Progenitor cell of endocrine pancreas (in vitro differentiated cells): ENCODE data around the gene SERPINB6. TPM values are rescaled to one million over a fixed set of nuclear protein-coding genes. Genes with fewer than 3 reads are reported as not detected.
A peak's percentile ranks its signal among the peaks of the same experiment; 100 is the strongest.

ENCODE experiments used
- DNase-seq: peaks from one replicate; pipeline ENCODE4 v3.0.0; 2021; ENCODE audit warnings: low spot score; ENCODE audit not compliant: unreplicated experiment
- H3K27ac Mint-ChIP-seq: 2 replicates; pipeline ENCODE4 v1.8.0; 2021; ENCODE audit warnings: mild to moderate bottlenecking, moderate library complexity, mixed read lengths
- H3K27me3 Mint-ChIP-seq: 2 replicates; pipeline ENCODE4 v1.8.0; 2021; ENCODE audit warnings: mixed read lengths
- H3K36me3 Mint-ChIP-seq: 2 replicates; pipeline ENCODE4 v1.8.0; 2022; ENCODE audit warnings: mixed read lengths; ENCODE audit not compliant: insufficient read depth
- H3K4me1 Mint-ChIP-seq: 2 replicates; pipeline ENCODE4 v1.8.0; 2021; ENCODE audit warnings: low read depth, mixed read lengths
- H3K4me3 Mint-ChIP-seq: 2 replicates; pipeline ENCODE4 v1.8.0; 2021; ENCODE audit warnings: low read depth, mild to moderate bottlenecking, moderate library complexity, mixed read lengths
- H3K9me3 Mint-ChIP-seq: 2 replicates; pipeline ENCODE4 v1.8.0; 2021; ENCODE audit warnings: low read depth, mixed read lengths
- total RNA-seq: library from RNA; stranded (reverse); gene quantifications from 2 replicates; pipeline ENCODE4 v1.2.1, GENCODE V29; 2021
- TF ChIP-seq, protein P1 (sequence below): fragments of 200-600 bp; sonication (generic); IDR thresholded peaks from one replicate; pipeline ENCODE4 v1.5.0; 2021; ENCODE audit warnings: antibody characterized with exemption, mild to moderate bottlenecking; ENCODE audit not compliant: unreplicated experiment

SERPINB6 gene
- total RNA-seq, 1 donor from 2014 or later = 226 TPM

DNA sequence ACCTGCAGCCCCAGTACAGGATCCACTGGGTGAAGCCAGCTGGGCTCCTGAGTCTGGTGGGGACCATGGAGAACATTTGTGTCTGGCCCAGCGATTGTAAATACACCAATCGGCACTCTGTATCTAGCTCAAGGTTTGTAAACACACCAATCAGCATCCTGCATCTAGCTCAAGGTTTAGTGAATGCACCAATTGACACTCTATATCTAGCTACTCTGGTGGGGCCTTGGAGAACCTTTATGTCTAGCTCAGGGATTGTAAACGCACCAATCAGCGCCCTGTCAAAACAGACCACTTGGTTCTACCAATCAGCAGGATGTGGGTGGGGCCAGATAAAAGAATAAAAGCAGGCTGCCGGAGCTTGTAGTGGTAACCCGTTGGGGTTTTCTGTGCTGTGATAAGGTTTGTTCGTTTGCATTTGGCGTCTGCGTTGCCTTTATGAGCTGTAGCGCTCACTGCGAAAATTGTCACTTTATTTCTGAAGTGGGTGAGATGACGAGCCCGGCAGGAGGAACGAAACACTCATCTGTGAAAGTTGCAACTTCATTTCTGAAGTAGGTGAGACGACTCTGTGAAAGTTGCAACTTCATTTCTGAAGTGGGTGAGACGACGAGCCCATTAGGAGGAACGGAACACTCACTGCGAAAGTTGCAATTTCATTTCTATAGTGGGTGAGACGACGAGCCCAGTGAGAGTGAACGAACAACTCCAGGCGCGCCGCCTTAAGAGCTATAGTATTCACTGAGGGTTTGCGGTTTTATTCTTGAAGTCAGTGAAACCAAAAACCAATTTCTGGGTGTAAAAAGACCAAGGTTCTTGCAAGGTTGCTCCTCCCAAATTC is 31.1 kb downstream of the SERPINB6 start:
- Mint-ChIP-seq H3K27ac (no peak overlapping the region), H3K27me3 (no peaks in the 10 kb centered on the region)

DNA sequence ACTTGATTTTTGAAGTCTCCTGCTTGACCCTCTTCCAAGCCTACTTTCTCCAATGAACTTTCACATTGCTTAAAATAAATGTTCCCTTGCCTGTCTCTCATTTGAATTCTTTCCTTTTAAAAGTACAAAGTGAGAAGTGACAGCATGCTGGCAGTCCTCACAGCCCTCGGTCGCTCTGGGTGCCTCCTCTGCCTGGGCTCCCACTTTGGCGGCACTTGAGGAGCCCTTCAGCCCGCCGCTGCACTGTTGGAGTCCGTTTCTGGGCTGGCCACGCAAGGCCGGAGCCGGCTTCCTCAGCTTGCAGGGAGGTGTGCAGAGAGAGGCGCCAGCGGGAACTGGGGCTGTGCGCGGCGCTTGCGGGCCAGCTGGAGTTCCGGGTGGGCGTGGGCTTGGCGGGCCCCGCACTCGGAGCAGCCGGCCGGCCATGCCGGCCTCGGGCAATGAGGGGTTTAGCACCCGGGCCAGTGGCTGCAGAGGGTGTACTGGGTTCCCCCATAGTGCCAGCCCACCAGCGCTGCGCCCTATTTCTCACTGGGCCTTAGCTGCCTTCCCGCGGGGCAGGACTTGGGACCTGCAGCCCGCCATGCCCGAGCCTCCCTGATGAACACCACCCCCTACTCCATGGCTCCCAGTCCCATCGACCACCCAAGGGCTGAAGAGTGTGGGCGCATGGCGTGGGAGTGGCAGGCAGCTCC is 31.9 kb downstream of the SERPINB6 start:
- Mint-ChIP-seq H3K4me3 (no peak overlapping the region), H3K36me3 (no peaks in the 10 kb centered on the region), H3K27me3 (no peaks in the 10 kb centered on the region), H3K4me1 (peaks cover 19% of the 10 kb centered on the region), H3K27ac (no peak overlapping the region), H3K9me3 (peaks cover 10% of the 10 kb centered on the region)
- DNase-seq = no peak
- TF ChIP-seq, protein P1, sequence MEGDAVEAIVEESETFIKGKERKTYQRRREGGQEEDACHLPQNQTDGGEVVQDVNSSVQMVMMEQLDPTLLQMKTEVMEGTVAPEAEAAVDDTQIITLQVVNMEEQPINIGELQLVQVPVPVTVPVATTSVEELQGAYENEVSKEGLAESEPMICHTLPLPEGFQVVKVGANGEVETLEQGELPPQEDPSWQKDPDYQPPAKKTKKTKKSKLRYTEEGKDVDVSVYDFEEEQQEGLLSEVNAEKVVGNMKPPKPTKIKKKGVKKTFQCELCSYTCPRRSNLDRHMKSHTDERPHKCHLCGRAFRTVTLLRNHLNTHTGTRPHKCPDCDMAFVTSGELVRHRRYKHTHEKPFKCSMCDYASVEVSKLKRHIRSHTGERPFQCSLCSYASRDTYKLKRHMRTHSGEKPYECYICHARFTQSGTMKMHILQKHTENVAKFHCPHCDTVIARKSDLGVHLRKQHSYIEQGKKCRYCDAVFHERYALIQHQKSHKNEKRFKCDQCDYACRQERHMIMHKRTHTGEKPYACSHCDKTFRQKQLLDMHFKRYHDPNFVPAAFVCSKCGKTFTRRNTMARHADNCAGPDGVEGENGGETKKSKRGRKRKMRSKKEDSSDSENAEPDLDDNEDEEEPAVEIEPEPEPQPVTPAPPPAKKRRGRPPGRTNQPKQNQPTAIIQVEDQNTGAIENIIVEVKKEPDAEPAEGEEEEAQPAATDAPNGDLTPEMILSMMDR = no peak

More for the DNA sequence above, 31.1 kb downstream of the SERPINB6 start:
- H3K4me3 Mint-ChIP-seq = no peak overlapping the region
- H3K9me3 Mint-ChIP-seq = peaks cover 10% of the 10 kb centered on the region
- DNase-seq = no peak
- H3K36me3 Mint-ChIP-seq = peaks cover 1% of the 10 kb centered on the region
- TF ChIP-seq, protein P1 = no peak
- H3K4me1 Mint-ChIP-seq = peaks cover 21% of the 10 kb centered on the region

DNA sequence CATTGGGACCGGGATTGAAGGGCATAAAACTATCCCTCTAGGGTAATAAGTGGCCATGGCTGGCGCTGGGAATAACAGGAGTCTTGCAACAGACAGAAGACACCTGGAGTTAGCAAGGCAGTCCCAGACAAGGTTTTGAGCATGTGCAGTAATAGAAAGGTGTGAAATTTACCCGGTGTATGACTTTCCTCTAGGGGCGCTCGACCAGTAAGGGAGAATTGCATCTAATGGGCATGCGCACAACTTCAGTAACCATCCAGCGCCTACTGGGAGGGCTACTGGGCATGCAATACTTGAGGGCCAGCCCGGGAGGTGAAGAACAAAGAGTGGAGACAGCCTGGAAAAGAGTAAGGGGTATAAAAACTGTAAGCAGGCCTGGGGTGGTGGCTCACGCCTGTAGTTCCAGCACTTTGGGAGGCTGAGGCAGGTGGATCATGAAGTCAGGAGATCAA is 32.7 kb downstream of the SERPINB6 start:
- TF ChIP-seq, protein P1 = no peak
- H3K4me3 Mint-ChIP-seq = no peak overlapping the region
- peaks cover 19% of the 10 kb centered on the region for H3K4me1 Mint-ChIP-seq
- no peaks in the 10 kb centered on the region for H3K36me3 Mint-ChIP-seq
- peaks cover 10% of the 10 kb centered on the region for H3K9me3 Mint-ChIP-seq
- no peaks in the 10 kb centered on the region for H3K27me3 Mint-ChIP-seq
- H3K27ac Mint-ChIP-seq = no peak overlapping the region
- no peak for DNase-seq

DNA sequence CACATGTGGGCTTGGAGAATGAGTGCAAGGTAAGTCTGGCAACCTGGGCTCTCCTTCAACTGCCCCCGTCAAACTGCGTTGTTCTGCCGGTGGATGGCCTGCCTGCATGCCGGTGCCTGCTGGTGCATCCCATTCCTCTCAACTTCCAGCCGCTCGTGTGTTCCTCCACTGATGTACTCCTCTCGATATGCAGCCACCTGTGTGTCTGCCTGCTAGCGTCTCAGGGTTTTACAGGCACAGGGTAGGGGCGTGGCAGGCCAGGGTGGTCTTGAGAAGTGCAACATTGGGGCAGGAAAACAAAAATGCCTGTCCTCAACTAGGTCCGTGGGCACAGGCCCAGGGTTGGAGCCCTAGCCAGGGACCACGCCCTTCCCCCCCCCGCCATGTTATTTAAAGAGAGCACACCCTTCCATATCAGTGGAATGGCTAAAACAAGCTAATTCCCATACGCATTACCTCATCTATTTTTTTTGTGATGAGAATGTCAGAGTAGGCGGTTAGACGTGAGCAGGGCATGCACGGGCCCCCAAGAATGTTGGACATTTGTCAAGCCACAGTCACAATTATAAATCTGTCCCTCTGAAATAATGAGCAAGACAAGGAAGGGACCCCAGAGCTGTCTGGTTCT is 33.2 kb downstream of the SERPINB6 start:
- peaks cover 10% of the 10 kb centered on the region for H3K9me3 Mint-ChIP-seq
- no peak for DNase-seq
- no peaks in the 10 kb centered on the region for H3K27me3 Mint-ChIP-seq
- H3K27ac Mint-ChIP-seq = peak overlapping the region; percentile 7
- H3K4me3 Mint-ChIP-seq = no peak overlapping the region
- TF ChIP-seq, protein P1 = no peak
- no peaks in the 10 kb centered on the region for H3K36me3 Mint-ChIP-seq
- H3K4me1 Mint-ChIP-seq = peaks cover 14% of the 10 kb centered on the region

DNA sequence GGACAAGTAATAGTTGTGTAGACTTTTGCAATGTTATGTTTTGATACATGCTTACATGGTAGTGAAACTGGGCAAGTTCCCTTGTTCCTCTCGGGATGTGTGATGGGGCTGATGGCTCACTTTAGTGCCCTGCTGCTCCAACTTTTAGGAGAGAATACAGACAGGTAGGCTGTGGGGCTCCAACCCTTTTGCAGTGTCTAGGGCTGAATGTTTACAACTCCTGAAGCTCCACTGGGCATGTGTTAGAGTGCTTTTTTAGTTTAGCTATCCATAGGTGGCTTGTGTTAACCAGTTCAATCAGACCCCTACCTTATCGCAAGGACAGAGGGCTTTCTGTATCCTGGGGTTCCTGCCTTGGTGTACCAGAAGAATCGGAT is 33.8 kb downstream of the SERPINB6 start:
- TF ChIP-seq, protein P1 = no peak
- Mint-ChIP-seq H3K9me3 (peaks cover 10% of the 10 kb centered on the region), H3K4me1 (peaks cover 9% of the 10 kb centered on the region), H3K27ac (no peak overlapping the region), H3K4me3 (no peak overlapping the region), H3K36me3 (no peaks in the 10 kb centered on the region), H3K27me3 (no peaks in the 10 kb centered on the region)
- no peak for DNase-seq
